EH (cell line): ENCODE data around the gene MEP1B.
"Not testable (repeated sequence)": the region's sequence is repeated elsewhere in the genome, so short reads cannot be mapped to it uniquely, and the experiment has no call there.

ENCODE experiments used
- DNase-seq: peaks from one replicate; pipeline ENCODE4 v3.0.0-alpha.2; 2015; ENCODE audit warnings: low read depth

MEP1B gene

DNA sequence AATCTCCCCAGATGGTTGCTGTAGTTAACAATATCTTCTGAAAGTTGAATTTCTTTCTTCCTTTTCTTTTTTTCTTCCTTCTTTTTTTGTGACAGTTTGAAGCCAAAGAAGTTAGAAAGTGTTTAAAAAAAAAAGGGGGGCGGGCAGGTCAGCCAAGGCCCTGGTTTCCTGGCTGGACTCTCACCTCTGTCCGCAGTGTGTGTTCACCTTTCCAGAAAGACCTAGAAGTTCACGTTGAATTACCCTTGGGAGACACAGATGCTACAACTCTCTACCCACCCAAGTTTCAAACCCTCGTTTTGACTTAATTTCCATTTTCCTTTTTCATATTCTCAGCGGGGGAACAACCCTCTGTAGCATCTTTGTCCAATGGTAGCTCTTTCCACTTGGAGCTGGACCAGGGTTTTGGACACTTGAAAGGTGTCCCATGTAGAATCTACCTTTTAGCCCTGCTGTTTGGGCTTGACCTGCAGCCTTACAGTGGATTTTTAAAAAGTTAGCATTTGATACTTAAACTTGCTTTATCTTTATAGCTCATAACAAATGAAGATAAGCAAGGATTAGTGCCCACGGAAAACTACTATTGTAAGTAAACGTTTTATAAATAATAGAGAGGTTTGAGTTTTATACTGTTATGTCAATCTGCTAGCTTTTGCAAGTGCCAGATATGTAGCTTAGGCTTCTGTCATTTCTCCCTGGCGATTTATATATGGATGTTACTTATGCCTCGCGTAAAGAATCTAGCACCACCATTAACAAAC is 20.0 kb downstream of the MEP1B start:
- DNase-seq: no peak

DNA sequence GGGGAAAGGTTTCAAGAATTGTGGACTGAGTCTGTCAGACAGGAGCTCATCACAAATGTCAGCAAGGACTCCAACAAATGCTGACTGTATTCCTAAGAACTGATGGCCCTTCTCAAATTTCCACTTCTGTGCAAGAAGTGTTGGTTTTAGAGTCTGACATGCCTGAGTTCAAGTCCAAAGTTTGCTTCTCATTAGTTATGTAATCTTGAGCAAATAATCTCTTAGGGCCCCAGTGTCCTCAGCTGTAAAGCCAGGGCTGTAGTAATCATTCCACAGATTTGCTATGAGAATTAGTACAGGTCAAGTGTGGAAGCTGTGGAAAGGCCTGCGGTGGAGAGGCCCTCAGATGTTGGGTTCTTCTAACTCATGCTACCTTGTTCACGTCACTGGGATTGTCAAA is 23.9 kb downstream of the MEP1B start:
- no peak for DNase-seq

DNA sequence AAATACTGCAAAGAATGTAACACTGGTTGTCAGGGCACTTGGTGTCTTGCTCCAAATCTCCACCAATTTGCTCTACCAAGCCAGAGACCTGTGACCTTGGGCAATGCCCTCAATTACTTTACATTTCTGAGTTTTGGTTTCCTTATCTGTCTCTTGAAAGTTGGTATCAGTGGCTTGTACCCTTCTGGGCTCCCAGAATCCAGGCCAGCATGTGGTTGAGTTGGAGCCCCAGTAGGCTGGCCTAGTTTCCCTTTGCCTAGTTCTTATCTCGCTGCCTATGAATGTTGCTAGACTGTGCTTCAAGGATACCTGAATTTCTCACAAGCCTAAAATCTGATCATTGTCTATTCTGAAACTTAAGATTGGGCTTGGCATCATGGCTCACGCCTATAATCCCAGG is 26.6 kb downstream of the MEP1B start:
- DNase-seq: no peak

DNA sequence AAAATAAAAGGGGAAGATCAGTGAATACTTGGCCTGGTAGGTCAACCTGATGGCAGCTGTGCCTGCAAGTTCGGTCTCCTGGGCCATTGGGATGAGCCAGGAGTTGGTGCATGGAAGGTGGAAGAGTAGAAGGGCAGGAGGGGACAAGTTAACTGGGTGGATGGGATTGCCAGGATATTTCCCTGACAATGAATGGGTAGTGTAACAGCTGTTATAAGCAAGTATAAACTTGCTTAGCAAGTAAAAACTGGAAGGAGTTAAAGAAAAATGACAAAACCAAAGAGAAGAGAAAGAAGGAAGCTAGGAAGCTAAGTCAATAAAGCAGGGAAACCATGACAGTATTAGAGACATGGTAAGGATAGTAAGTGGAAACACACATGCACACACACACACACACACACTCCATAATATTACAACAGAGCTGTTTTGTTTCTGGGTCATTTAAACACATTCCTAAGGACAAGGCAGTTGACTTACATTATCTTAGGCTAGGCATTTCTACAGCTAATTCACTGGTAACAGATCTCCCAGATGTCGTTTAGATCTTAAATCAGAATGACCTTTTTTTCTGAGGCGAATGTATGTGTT is 29.7 kb downstream of the MEP1B start:
- no peak for DNase-seq

DNA sequence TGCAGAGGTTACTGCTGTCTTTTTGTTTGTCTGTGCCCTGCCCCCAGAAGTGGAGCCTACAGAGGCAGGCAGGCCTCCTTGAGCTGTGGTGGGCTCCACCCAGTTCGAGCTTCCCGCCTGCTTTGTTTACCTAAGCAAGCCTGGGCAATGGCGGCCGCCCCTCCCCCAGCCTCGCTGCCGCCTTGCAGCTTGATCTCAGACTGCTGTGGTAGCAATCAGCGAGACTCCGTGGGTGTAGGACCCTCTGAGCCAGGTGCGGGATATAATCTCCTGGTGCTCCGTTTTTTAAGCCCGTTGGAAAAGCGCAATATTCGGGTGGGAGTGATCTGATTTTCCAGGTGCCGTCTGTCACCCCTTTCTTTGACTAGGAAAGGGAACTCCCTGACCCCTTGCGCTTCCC is 43.5 kb downstream of the MEP1B start:
- not testable (repeated sequence) for DNase-seq

DNA sequence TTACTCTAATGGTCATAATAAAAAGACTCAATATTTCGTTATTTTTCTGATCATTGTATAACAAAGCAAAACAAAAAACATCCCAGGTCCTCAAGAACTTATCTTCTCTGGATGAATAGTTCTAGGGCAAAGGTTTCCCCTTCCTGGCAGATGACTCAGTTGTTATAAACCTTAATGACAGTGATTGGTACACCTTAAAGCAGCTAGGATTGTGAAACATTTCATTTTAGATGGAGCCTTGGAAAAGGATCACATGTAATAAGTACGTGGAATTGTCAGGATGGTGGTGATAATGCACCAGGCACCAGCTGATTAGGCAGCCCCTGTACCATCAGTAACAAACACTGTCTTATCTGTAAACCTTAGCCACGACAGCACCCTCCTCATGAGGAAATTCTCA is 47.2 kb downstream of the MEP1B start:
- no peak for DNase-seq

DNA sequence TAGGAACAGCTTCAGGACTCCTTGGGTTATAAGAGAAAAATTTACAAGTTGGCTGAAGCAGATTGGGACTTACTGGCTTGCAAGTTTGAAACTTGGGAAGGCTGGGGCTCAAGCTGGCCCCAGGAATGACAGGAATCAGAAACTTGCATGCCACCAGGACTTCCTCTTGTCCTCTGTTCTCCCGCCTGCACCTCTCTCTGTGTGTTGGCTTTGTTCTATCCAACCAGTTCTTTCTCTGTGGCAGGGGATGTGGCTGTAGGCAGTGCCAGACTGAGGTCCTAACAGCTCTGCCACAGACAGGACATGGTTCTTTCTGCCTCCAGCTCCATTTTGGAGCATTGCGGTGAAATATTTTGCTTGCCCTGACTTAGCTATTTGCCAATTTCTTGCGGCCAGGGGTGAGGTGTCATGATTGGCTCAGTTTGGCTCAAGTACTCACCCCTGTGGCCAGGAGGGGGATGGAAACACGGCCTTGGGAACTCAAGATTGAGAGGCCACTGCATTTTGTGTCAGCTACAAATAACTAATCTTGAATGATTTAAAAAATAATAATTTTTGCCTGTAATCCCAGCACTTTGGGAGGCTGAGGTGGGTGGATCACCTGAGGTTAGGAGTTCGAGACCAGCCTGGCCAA is 48.9 kb downstream of the MEP1B start:
- DNase-seq: no peak

DNA sequence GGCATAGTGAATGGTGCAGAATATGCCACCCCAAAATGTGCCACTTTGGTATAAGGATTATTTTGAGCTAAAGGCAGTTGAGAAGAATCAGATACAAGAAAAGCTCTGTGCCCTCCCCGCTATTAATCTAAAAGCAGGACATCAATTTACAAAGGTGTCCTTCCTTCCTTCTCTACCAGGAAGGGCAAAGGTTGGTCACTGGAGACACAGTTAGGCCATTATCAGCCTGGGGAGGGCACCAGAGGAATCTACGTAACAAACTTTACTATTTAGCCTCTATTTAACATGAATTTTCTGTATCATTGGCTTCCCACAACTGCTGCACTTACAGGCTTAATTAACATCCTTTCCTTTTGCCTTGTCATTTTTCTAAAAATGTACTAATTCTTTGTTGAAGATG is 52.6 kb downstream of the MEP1B start:
- no peak for DNase-seq

DNA sequence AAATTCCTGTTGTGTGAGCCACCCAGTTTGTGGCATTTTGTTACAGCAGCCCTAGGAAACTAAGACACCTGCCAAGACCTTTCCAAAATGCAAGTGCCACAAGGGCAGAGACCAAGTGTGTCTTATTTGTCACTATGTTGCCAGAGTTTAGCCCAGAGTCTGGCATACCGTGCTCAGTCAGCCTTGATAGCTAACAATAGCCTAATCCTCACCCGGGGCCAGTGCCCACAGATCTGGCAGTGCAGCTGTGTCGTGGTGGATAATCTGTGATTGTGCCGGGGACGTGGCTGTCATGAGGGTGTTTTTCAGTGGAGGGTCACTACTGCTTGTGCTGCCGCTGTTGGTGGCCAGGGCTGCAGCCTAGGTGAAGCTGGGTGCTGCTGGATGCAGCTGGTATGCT is 53.5 kb downstream of the MEP1B start:
- DNase-seq: no peak

DNA sequence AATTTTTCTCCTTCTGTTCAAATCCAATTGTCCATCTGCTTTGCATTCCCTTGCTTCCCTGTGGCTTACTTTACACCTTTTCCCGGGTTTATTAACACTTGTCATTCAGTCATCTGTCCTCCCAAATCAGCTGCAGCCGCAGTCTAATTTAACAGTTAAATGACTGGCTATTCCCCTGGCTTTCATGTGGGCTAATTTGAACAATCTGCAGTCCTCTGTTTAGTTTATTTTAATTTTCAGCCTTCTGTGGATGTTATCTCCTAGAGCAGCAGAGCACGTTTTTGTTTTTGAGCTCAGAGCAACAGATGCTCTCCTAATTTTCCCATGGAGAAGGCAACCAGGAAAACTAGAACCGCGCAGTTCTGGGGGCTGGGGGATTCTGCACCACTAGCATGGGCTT is 55.0 kb downstream of the MEP1B start:
- DNase-seq: no peak

DNA sequence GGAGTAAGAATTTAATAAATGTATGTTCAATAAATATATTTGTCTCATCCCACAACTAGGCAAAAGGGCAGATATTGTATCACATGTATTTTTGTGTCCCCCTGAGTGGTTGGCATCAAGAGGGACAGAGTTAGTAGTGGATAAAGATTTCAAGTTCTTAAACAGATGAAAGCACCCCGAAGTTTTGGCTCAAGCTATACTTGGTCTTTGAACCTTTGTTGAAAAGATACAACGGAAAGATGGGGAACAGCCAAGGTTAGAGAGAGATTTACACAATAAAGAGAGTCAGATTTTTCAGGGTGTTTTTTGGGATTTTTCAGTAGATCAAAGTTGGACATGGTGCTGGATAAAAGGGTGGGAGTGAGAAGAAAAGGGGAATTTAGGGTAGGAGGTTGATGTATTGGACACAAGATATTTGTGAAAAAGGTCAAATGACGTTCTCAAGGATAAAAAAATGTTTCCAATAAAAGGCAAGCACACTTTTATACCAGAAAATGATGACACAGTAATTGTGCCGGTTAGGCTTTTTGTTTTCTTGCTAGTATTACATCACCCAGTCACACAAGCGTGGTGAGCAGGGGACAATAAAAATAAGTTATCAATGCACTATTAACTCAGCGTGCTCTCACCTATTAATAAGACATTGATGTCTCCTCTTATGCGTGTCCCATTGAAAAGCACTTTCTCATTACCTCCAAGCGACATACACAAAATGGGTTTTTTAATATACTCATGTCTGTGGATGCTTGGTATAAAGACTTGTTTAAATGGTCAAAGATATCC is 59.5 kb downstream of the MEP1B start:
- DNase-seq: no peak

DNA sequence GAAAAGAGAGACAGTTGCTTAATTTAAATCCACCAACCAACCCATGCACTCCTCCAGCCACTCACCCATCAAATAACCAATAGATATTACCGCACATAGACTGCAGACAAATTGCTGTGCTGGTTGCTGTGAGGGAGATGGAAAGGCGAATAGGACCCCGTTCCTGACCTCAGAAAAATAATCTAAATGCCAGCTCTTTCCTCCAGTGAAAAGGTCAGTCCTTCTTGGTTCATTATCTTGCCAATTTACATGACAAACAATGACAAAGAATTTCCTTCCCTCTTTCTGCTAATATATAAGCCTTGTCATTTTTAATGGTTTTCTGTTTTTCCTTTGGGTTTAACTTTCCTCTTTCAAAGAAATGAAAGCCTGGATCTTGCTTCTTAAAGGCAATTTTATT is 61.6 kb downstream of the MEP1B start:
- no peak for DNase-seq

DNA sequence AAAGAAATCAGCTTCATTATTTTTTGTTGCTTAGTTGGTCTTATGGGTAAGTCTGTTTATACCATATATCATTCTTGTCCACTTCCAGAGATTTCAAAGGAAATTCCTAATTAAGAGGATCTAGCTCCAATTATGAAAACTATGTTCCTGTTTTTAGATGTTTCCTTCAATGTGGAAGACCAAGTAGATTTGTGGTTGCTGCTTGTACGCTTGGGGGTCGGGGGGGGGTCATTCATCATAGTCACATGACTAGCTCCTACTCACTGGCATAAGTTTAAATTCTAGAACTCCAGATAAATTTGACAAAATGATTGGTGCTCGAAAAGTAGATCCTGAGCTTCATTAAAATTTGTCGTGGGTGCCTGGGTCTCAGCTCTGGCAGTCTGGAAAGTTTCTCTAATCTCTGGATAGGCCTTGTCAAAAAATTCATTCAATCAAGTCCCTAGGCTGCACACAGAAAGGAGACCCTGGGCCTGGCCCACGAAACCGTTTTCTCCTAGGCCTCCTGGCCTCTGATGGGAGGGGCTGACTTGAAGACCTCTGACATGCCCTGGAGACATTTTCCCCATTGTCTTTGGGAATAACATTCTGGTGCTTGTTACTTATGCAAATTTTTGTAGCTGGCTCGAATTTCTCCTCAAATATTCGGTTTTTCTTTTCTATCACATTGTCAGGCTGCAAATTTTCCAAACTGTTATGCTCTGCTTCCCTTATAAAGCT is 62.5 kb downstream of the MEP1B start:
- no peak for DNase-seq

DNA sequence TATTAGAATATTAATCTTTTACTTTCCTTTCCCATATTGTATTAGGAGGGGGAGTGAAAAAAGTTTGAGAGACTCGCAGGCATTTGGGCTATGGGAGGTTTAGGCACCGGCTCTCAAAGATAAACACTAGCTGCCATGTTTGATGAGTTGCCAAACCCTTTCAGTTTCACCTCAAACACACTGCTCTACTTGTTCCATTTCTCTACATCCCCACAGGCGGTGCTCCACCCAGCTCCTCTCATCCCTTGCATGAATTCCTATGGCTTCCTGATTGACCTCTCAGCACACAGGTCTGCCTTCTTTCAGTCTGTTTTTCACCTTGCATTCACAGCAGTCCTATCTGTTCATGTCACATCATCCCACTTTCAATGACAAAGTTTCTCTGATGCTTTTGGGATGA is 65.7 kb downstream of the MEP1B start:
- DNase-seq: no peak

DNA sequence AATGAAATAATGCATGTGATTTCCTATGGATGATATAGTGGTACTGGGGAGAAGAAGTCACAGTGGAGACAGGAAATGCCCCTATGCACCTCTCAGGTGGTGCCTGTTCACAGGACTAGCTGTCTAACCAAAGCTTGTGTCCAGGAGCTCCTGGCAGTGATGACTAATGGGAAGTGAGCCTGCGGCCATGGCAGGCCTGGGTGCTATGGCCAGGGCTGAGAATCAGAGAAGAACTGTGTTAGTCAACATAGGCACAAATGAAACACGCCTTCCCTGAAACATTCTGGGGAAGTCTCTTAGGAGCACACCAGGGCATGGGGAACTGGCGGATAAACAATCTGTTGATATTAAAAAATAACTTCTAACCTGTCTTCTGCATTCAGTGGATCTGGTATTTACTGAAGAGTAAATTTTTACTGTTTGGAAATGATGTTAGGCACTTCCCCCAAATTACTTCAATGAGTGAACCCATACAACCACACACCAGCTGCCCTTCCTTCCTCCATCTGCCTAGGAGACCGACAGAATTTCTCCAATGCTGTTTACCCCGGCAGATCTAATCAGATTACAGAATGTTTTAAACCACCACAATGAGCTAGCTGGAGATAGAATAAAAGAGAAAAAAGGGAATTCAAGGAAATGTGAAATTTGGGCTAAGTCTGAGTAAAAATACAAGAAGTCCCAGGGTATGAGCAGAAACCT is 67.4 kb downstream of the MEP1B start:
- no peak for DNase-seq

DNA sequence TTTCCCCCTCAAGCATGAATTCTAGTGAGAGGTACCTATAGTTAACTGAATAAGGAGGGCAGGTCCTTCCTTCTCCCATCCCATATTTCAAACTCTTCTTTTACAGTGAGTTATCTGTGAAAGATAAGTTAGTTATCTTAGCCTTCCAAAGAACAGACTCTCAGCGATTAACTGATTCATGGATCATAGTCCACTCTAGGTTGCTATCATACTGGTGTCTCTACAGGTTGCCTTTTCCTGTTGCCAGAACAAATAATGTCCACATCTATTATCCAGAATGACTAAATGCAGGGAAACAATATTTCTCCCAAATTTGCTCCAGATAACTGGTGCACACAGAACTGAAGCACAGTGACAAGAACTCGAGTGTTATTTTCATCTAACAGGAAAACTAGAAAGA is 68.3 kb downstream of the MEP1B start:
- DNase-seq: no peak

DNA sequence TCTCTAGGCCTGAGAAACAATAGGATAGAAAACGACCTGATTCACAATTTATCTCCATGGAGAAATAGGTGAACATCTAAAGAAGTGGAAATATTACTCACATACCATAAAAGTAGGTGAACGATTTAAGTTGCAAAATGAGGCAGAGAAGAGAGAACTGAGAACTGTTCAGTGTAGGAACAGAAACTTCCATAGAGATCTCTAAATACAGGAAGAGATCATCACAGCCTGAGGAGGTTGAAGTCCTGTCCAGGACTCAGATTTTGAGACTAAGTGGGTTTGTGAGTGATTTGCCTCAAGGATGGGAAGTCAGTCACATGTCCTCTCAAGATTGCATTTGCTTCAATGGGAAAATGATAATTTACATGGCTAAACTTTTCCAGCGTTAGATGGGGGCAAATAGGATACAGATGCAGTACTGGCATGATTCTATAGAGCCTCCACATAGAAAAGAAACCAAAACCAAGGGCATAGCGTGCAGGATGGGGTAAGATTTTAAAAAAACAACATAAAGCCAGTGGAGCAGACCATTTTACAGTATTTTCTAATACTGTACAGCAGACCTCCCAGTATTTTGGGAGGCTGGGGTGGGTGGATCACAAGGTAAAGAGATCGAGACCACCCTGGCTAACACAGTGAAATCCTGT is 68.8 kb downstream of the MEP1B start:
- no peak for DNase-seq

DNA sequence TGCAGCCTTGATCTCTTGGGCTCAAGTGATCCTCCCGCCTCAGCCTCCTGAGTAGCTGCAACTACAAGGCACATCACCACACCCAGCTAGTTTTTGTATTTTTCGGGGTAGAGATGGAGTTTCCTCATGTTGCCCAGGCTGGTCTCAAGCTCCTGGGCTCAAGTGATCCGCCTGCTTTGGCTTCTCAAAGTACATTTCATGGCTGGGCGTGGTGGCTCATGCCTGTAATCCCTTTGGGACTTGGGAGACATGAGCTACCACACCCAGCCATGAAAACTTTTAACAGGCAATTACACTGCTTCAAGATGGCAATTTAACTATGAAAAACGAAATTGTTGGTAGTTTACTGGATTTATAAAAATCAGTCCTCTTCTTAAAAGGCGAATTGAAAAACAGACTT is 69.7 kb downstream of the MEP1B start:
- no peak for DNase-seq

DNA sequence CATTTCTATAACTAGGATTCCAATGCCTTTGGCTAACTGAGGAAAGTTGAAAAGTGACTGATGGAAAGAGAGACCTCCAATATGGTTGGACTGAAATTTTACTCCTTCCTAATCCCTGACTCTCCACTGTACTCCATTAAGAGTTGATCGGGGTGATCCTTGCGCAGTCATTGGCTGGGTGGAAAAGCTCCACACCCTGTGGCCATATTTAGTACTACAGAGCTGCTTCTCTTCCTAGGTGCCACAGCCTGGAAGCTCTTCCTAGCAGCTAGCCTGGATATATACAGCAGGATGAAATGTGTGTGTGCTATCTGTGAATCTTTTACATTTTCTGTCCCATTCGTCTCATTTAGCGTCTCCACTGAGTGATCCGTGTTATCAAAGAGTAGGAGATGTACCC is 71.2 kb downstream of the MEP1B start:
- DNase-seq: no peak

DNA sequence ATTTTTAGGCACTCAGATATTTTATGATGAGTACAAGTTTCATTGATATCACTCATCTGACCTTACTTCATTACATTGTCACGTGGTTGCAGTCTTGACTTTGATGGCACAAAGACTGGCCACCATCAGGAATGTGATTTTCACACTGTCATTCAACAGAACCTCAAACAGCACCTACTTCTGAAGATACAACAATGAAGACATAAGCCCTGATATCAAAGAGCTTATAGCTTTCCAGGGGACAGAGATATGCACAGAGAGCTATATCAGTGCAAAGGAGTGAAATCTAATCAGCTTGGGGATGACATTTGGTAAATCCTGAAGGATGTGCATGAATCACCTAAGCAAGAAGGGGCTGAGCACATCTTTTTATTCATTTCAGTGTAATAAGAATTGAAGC is 72.3 kb downstream of the MEP1B start:
- no peak for DNase-seq

DNA sequence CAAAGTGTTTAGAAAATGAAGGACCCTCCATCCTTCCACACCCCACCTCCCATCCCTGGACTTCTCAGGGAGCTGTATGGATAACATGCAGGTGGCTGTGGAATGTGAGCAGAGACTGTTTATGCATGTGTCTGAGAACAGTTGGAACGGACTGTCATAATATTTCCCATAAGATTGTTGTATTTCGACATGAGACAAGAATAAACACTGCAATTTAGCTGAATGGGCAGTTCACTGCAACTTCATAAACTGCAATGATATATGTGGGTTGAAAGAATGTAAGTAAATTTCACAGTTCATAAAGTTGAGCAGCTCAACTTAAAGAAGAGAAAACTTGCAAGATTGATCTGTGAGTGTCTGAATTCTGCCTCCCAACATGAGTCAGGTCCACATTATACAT is 74.6 kb downstream of the MEP1B start:
- DNase-seq: no peak
